Nephron (organoid): ENCODE results near the gene CELF4.

Experiments
- H3K27ac Mint-ChIP-seq, 3 experiments: 2 replicates each; pipeline ENCODE4 v1.8.0; 2020; ENCODE audit warnings: mixed read lengths in 3 of 3, mild to moderate bottlenecking in 2 of 3, moderate library complexity in 1 of 3
- H3K27me3 Mint-ChIP-seq: 2 replicates; pipeline ENCODE4 v1.8.0; 2021; ENCODE audit warnings: low read depth, mild to moderate bottlenecking, moderate library complexity, mixed read lengths
- H3K36me3 Mint-ChIP-seq: 2 replicates; pipeline ENCODE4 v1.8.0; 2020; ENCODE audit warnings: low read depth, mixed read lengths
- H3K4me1 Mint-ChIP-seq: 2 replicates; pipeline ENCODE4 v1.8.0; 2020; ENCODE audit warnings: mixed read lengths
- H3K4me3 Mint-ChIP-seq, 3 experiments: 2 replicates each; pipeline ENCODE4 v1.8.0; 2020; ENCODE audit warnings: mild to moderate bottlenecking in 3 of 3, mixed read lengths in 3 of 3, moderate library complexity in 2 of 3
- H3K9me3 Mint-ChIP-seq: 2 replicates; pipeline ENCODE4 v1.8.0; 2020; ENCODE audit warnings: mixed read lengths
- TF ChIP-seq, protein P1 (sequence below), 3 experiments: fragments of 200-600 bp; sonication (generic); IDR thresholded peaks; one replicate each; pipeline ENCODE4 v1.5.0; 2021; ENCODE audit warnings: antibody characterized with exemption in 3 of 3; ENCODE audit not compliant: unreplicated experiment in 3 of 3

Gene CELF4

DNA sequence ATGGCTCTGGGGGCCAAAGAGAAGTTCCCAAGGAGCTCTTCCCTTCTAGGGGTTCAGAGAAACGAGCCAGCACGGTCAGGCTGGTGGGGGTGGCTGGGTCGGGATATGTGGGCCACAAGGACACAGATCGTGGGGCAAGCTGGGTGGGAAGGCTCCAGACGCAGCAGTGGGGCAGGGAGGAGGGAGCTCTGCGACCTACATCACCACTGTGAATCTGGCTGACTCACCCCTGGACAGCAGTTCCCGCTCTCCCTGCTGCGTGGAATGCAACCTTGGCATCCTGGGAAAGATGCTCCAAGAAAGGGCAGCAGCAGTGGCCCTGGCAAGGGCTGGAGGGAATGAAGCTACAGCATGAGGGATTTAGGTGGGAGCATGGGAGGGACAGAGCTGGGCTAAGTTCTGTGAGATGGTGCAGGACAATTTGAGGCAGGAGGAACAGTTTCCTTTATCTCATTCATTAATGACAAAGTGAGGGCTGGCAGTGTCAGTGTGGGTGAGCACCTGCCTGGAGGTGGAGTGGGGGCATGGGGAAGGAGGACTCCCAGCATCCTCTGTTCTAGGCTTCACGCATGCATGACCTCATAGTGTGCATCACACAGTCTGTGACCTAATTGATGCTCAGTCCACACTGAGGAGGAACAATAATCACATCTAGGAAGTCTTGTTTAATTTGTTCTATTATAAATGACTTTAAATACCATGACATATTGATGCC lies 25.0 kb downstream of the CELF4 start:
- H3K27me3 Mint-ChIP-seq = peaks cover 63% of the 10 kb centered on the region
- no peaks in the 10 kb centered on the region for H3K36me3 Mint-ChIP-seq
- no peaks in the 10 kb centered on the region for H3K9me3 Mint-ChIP-seq
- H3K4me3 Mint-ChIP-seq = no peak overlapping the region
- no peak overlapping the region for H3K27ac Mint-ChIP-seq
- peaks cover 16% of the 10 kb centered on the region for H3K4me1 Mint-ChIP-seq
- TF ChIP-seq, protein P1, sequence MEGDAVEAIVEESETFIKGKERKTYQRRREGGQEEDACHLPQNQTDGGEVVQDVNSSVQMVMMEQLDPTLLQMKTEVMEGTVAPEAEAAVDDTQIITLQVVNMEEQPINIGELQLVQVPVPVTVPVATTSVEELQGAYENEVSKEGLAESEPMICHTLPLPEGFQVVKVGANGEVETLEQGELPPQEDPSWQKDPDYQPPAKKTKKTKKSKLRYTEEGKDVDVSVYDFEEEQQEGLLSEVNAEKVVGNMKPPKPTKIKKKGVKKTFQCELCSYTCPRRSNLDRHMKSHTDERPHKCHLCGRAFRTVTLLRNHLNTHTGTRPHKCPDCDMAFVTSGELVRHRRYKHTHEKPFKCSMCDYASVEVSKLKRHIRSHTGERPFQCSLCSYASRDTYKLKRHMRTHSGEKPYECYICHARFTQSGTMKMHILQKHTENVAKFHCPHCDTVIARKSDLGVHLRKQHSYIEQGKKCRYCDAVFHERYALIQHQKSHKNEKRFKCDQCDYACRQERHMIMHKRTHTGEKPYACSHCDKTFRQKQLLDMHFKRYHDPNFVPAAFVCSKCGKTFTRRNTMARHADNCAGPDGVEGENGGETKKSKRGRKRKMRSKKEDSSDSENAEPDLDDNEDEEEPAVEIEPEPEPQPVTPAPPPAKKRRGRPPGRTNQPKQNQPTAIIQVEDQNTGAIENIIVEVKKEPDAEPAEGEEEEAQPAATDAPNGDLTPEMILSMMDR (IDR thresholded peaks at IDR 0.05; ENCODE audit: unreplicated experiment in 3 of 3) = no peak

DNA sequence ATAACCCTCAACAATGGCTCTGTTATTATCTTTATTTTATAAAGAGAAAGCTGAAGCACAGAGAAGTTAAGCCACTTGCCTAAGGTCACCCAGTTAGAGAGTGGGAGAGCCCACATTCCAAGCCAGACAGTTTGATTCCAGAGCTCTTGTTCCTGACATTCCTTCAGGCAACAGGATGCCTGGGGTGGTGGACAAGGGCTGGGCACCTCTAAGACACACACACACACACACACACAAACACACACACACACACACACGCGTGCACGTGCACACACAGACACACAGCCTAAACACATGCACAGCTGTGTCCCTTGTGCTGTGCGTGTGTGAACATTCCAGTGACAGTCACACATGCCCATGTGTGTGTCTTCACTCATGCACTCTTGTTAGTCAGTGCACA lies 26.4 kb downstream of the CELF4 start:
- no peaks in the 10 kb centered on the region for H3K36me3 Mint-ChIP-seq
- no peak overlapping the region for H3K27ac Mint-ChIP-seq
- TF ChIP-seq, protein P1 (IDR thresholded peaks at IDR 0.05; ENCODE audit: unreplicated experiment in 3 of 3) = no peak
- H3K4me3 Mint-ChIP-seq = no peak overlapping the region
- H3K4me1 Mint-ChIP-seq = peaks cover 21% of the 10 kb centered on the region
- no peaks in the 10 kb centered on the region for H3K9me3 Mint-ChIP-seq
- peaks cover 71% of the 10 kb centered on the region for H3K27me3 Mint-ChIP-seq

DNA sequence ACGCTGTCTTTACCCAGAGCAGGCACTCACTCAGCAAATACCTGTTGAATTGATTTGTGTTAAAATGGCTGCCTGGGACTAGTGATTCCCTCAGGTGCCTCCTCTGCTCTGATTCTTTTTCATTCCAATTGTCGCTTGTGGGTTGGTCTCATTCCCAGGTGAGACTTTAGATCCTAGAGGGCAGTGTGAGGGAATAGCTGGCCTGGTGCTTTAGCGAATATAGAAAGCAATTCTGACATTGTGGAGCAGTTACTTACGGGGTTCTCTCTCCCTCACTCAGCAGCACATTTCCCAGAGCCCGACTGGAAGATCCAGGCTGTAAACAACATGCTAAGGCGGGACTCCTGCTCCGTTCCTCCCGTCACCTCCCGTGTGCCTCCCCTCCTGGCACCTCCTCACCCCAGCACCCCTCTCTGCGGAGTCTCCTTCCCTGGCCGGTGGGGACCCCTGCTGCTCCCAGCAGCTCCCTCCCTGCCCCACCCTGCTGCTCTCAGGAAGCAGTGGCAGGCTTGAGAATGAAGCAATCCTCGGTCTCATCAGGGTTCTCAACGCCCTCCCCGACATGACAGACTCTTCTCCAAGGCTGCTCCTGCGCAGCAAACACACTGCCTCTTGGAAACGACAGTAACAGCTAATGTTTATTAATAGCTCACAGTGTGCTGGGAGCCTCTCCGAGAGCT lies 26.9 kb downstream of the CELF4 start:
- Mint-ChIP-seq H3K9me3 (no peaks in the 10 kb centered on the region), H3K4me3 (peak overlapping the region in 1 of 3 experiments; percentile 5), H3K4me1 (peaks cover 24% of the 10 kb centered on the region), H3K36me3 (no peaks in the 10 kb centered on the region), H3K27me3 (peaks cover 71% of the 10 kb centered on the region), H3K27ac (no peak overlapping the region)
- TF ChIP-seq, protein P1 (IDR thresholded peaks at IDR 0.05; ENCODE audit: unreplicated experiment in 3 of 3) = no peak

DNA sequence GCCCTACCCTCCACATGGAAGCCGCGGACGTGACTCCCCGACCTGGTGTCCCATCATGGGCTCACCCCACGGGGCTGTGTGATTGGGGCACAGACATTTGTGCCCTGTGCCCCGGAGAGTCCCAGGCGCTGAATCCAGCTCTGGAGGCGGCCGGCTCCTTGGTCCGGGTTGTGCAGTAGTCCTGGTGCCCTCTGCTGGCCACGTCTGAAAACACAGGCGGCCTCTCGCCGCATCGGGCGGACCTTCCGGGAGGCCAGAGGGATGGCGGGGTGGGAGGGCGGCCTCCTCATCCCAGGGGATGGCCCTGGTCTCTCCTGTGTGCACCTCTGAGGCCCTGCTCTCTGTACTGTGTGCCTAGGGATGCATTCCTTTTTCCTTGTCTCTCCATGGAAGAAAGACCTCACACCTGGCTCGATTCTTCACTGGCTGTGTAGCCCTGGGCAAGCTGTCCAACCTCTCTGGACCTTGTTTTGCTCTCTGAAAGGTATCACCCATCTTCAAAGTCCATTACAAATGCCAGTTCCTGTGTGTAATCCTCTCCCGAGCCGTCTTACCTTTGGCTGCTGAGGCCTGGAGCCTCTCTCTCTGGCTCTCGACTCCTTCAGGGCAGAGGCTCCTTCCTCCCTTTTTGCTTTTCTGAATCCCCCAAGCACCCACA lies 27.6 kb downstream of the CELF4 start:
- H3K27ac Mint-ChIP-seq = no peak overlapping the region
- peaks cover 71% of the 10 kb centered on the region for H3K27me3 Mint-ChIP-seq
- H3K36me3 Mint-ChIP-seq = no peaks in the 10 kb centered on the region
- peaks cover 27% of the 10 kb centered on the region for H3K4me1 Mint-ChIP-seq
- TF ChIP-seq, protein P1 (IDR thresholded peaks at IDR 0.05; ENCODE audit: unreplicated experiment in 3 of 3) = peak; percentile 88 to 92 (median 89)
- H3K9me3 Mint-ChIP-seq = no peaks in the 10 kb centered on the region
- H3K4me3 Mint-ChIP-seq = no peak overlapping the region

DNA sequence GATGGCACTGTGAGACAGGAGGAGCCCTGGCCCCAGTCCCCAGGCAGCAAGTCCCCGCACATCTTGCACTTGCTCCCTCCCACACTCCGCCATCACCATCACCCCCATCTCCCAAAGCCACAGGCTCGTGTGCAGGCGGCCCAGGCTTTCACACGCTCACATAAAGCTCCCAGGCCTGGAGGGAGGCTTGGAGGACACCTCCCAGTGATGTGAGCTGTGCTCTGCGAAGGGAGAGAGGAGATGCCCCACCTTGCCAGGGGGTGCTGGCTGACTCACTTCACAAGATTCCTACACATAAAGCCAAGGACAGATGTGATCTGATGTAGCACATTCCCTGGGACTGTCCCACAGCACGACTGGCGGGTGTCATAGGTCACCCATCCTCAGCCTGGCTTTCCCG lies 28.9 kb downstream of the CELF4 start:
- H3K27me3 Mint-ChIP-seq = peaks cover 71% of the 10 kb centered on the region
- TF ChIP-seq, protein P1 (IDR thresholded peaks at IDR 0.05; ENCODE audit: unreplicated experiment in 3 of 3) = no peak
- H3K4me1 Mint-ChIP-seq = peaks cover 27% of the 10 kb centered on the region
- H3K36me3 Mint-ChIP-seq = no peaks in the 10 kb centered on the region
- no peaks in the 10 kb centered on the region for H3K9me3 Mint-ChIP-seq
- no peak overlapping the region for H3K4me3 Mint-ChIP-seq
- no peak overlapping the region for H3K27ac Mint-ChIP-seq
